ENCODE results near the gene ZNF681.

Gene ZNF681

DNA sequence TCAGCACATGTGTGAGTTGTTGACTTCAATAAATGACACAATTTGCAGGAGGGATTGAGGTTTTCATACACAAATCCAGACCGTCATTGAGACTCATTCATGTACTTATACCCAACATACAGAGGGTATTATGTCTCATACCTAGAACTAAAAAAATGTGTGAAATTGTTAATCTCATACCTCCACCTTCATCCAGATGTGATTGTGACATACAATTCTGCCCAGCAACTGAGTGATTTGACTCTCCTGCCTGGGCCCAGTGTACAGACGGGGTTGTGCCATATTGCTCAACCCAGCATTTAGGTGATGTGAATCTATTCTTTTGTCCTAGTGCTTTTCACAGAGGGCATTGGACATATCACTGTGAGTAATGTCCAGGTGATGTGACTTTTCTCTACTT, 12.6 kb upstream of the ZNF681 start:
- in situ Hi-C loops (cut with MboI; ENCODE audit: low sequenced_read_pairs, unreplicated experiment): no loop called here

DNA sequence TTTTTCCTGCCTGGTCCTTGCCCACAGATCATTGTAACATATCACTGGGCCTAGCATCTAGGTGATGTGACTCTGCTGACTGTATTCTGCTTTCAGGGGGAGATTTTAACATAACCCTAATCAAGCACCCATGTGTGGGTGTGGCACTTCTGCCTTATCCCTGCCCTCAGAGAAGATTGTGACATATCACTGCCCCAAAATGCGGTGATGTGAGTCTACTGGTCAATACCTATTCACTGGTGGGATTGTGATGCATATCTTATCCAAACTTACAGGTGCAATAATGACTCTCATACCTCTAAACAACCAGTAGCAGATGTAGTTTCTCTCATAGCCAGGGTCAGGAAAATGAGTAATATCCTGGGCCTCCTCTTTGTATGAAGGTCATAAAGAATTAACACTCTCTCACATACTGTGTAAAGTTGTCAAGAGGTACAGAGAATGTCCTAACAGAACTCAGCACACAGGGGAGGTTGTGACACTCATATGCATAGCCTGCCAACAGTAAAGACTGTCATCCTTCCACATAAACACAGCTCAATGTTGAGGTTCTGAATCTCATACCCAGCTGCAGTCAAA, 12.1 kb upstream of the ZNF681 start:
- no peak for DNase-seq (ENCODE audit: low spot score)
- in situ Hi-C loops (cut with MboI; ENCODE audit: low sequenced_read_pairs, unreplicated experiment): no loop called here
- TF ChIP-seq, protein P1, sequence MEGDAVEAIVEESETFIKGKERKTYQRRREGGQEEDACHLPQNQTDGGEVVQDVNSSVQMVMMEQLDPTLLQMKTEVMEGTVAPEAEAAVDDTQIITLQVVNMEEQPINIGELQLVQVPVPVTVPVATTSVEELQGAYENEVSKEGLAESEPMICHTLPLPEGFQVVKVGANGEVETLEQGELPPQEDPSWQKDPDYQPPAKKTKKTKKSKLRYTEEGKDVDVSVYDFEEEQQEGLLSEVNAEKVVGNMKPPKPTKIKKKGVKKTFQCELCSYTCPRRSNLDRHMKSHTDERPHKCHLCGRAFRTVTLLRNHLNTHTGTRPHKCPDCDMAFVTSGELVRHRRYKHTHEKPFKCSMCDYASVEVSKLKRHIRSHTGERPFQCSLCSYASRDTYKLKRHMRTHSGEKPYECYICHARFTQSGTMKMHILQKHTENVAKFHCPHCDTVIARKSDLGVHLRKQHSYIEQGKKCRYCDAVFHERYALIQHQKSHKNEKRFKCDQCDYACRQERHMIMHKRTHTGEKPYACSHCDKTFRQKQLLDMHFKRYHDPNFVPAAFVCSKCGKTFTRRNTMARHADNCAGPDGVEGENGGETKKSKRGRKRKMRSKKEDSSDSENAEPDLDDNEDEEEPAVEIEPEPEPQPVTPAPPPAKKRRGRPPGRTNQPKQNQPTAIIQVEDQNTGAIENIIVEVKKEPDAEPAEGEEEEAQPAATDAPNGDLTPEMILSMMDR (IDR thresholded peaks at IDR 0.05; ENCODE audit: borderline replicate concordance, control extremely low read depth, extremely low read depth, insufficient read depth, missing control alignments): no peak

More for the DNA sequence above, 12.6 kb upstream of the ZNF681 start:
- TF ChIP-seq, protein P1 (IDR thresholded peaks at IDR 0.05; ENCODE audit: borderline replicate concordance, control extremely low read depth, extremely low read depth, insufficient read depth, missing control alignments): no peak
- no peak for DNase-seq (ENCODE audit: low spot score)

DNA sequence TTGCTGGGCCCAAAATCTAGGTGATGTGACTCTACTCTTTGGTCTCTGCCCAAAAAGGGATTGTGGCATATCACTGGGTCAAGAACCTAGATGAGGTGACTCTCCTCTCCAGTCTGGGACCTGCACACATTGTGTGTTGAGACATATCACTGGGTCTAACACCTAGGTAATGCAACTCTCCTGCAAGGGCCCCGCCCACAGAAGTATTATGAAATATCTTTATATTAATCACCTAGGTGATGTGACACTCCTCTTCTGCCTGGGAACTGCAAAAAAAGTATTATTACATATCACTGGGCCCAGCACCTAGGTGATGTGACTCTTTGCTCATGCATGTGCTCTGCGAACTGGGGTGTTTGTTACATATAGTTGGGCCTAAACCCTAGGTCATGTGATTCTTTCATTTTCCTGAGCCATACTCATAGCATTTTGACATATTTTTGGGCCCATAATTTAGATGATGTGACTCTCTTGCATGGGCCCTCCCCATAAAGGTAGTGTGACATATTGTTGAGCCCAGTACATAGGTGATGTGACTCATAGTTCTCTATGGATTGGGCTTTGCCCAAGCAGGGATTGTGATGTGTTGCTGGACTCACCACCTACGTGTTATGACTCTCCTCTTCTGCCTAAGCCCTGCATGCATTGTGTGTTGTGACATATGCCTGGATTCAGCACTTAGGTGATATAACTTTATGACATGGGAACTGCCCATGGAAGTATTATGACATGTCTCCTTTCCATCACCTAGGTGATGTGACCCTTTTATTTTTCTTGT, 11.2 kb upstream of the ZNF681 start:
- DNase-seq (ENCODE audit: low spot score): no peak
- in situ Hi-C loops (cut with MboI; ENCODE audit: low sequenced_read_pairs, unreplicated experiment): no loop called here
- TF ChIP-seq, protein P1 (IDR thresholded peaks at IDR 0.05; ENCODE audit: borderline replicate concordance, control extremely low read depth, extremely low read depth, insufficient read depth, missing control alignments): no peak

DNA sequence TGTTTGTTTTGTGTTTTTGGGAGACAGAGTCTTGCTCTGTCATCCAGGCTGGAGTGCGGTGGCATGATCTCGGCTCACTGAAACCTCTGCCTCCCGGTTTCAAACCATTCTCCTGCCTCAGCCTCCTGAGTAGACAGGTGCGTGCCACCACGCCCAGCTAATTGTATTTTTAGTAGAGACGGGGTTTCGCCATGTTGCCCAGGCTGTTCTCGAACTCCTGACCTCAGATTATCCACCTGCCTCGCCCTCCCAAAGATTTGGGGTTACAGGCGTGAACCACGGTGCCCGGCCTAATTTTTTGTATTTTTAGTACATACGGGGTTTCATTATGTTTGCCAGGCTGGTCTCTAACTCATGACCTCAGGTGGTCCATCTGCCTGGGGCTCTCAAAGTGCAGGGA, 8.3 kb upstream of the ZNF681 start:
- in situ Hi-C loops (cut with MboI; ENCODE audit: low sequenced_read_pairs, unreplicated experiment): no loop called here
- no peak for DNase-seq (ENCODE audit: low spot score)
- TF ChIP-seq, protein P1 (IDR thresholded peaks at IDR 0.05; ENCODE audit: borderline replicate concordance, control extremely low read depth, extremely low read depth, insufficient read depth, missing control alignments): no peak

GRCh38 chr19:23764781-23765180, 6.1 kb upstream of the ZNF681 start:
- in situ Hi-C loops (cut with MboI; ENCODE audit: low sequenced_read_pairs, unreplicated experiment): no loop called here
- TF ChIP-seq, protein P1 (IDR thresholded peaks at IDR 0.05; ENCODE audit: borderline replicate concordance, control extremely low read depth, extremely low read depth, insufficient read depth, missing control alignments): no peak
- DNase-seq (ENCODE audit: low spot score): no peak

- TF ChIP-seq, protein P1 (IDR thresholded peaks at IDR 0.05; ENCODE audit: borderline replicate concordance, control extremely low read depth, extremely low read depth, insufficient read depth, missing control alignments): no peak
- in situ Hi-C loops (cut with MboI; ENCODE audit: low sequenced_read_pairs, unreplicated experiment): no loop called here
- peak; percentile 28 for DNase-seq (ENCODE audit: low spot score)
Measured at GRCh38 chr19:23762884-23763711, 4.4 kb upstream of the ZNF681 start.

Measured in GM13976 (cell line).